COR-L47 (cell line): ENCODE results near the gene SDK2.
A peak's percentile ranks its signal among the peaks of the same experiment; 100 is the strongest.
"Not testable (repeated sequence)": the region's sequence is repeated elsewhere in the genome, so short reads cannot be mapped to it uniquely, and the experiment has no call there.

Experiments used
- DNase-seq: peaks from one replicate; lab custom pipeline; 2025; lab: John Stamatoyannopoulos, UW

Gene SDK2

GRCh38 chr17:73480740-73481139, 163.5 kb downstream of the SDK2 start:
- no peak for DNase-seq

DNA sequence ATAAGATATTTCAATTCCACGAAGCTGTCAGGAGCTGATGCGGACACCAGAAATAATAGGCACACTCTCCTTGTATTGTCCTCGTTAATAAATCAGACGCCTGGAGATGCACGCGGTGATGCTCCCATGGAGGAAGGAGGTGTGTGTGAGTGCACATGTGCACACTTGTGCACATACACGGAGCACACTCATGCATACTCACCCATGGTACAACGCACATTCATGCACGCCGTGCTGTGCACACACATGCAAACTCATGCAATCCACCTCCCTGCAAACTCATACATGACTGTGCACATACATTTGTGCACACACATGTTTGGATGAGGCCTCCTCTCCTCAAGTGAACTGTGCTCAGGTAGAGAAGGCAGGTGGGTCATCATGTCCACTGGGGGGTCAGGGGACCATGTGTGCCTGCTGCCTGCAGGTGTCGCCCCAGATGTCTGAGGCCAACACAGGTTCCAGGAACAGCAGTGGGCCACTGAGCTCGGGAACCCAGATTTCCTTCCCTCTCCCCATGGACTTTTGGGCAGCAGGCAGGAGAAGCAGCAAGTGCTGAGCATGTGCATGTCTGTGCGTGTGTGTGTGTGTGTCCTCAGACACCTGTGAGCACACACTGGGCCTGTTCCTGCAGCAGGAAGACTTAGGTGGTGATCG, 165.3 kb downstream of the SDK2 start:
- no peak for DNase-seq

DNA sequence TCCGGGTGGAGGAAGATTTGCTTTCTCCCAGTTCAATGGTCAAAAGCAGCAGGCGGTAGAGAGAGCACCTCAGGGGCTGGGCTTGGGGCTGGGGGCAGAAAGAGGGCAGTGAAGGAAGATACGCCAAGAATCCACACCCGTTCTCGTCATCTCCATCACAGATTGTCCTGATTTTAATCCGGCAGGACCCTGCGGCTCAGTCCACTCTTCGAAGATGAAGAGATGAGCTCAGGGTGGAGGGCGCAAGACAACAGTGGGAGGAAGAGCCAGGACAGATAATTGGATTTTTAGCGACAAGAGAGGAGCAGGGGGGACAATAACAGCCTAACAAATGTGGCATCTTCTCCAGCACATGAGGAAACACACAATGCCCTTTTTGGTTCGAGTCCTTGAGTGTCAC, 165.9 kb downstream of the SDK2 start:
- no peak for DNase-seq

DNA sequence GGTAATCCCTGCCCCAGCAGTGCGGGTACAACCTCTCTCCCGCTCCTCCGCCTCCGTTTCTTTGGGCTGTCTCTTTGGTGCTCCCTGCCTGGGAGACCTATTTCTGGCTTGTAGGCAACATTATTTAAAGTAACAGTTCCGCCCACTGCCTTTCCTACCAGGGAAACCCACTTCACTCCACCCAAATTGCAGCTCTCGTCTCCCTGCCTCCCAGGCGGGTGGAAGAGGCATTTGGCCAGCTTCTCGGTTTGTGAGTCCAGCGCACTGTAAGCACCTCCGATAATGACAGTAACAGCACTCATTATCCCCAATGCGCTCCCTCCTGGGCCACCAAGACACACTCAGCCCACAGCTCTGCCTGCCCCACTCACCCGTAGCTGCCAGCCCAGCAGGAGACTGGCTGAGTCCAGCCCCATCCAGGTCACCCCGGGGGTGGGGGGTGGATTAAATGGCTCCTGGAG, 167.3 kb downstream of the SDK2 start:
- peak; percentile 68 for DNase-seq

GRCh38 chr17:73474370-73474988, 169.8 kb downstream of the SDK2 start:
- peak; percentile 80 for DNase-seq

GRCh38 chr17:73472715-73473114, 171.5 kb downstream of the SDK2 start:
- DNase-seq = not testable (repeated sequence)

DNA sequence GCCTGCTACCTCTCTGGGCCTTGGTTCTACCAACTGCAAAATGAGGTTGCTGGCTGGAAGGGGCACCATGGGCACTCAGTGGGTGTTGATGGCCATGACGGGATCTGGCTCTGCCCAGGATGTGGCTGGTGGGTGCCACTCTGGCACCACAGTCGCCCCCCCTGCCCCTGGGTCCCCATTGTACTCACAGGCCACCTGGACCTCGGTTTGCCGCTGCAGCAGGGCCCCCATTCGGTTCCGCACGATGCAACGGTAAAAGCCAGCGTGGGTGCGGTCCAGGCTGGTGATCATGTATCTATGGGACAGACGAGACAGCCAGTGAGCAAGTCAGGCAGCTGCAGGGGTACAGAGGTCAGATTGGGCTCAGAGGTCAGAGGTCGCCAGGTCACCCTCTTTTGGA, 172.3 kb downstream of the SDK2 start:
- no peak for DNase-seq

DNA sequence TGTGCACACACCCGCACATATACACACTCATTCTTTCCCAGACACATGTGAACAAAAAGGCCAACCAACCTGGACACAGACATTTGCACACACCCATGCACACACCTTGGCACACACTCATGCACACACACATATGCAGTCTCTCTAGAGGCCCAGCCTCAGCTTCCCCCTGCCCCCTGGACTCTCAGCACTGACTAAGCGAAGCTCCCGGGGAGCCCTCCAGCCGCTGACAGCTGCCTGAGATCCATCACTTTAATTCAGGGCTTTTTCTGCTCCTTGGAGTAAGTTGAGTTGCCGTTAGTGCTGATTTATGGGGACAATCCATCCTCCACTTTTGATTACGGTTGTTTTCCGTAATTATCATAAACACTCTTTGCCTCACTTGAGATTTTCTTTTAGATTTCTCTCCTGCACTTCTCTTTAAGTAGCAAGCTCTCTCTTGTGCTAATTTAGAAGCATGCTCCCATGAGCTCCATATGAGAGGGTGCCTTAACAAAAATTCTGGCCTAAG, 173.9 kb downstream of the SDK2 start:
- DNase-seq = no peak

- no peak for DNase-seq
Measured at GRCh38 chr17:73469311-73469710, 174.9 kb downstream of the SDK2 start.

GRCh38 chr17:73468221-73468620, 176.0 kb downstream of the SDK2 start:
- no peak for DNase-seq

- DNase-seq = no peak
Measured at GRCh38 chr17:73467651-73468050, 176.6 kb downstream of the SDK2 start.

DNA sequence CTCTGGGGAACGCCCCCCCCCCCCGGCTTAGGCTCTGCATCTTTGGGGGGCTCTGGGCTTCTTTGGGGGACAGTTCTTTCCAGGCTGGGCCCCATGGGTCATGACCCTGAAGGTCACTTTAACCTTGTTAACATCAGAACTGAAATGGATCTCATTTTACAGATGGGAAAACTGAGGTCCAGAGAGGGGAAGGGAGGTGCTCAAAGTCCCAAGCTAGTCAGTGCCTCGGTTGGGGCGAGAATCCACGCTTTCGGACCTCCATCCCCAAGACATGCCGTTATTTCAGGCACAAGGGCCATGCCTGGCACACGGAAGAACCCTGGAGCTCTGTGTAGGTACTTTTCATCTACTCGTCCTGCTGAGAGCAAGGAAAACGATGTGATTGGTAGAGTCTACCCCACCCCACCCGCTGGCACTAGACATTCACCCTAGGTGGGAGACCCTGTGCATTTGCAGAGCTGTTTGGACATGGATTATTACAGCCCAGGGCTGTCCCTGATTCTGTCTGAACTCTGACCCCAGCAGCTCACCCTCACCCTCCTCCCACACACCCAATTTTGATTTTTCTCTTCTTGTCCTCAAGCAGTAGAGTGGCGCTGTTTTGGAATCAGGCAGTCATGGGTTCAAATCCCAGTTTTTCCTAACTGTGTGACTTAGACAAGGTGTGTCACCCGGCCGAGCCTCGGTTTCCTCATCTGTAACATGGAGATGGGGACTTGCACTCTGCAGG, 177.4 kb downstream of the SDK2 start:
- DNase-seq = no peak

DNA sequence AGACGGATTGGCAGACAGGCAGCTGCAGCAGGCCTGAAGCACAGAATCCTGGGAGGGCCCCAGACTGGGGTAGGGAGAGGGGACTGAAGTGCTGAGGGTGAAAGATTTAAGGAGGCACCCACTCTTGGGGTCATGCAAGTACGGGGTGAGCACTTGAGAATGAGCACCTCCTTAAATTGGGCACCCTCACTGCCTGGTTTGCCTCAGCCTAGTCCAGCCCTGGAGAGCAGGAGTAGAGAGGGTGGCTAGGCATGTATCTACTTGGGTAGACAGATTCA, 178.4 kb downstream of the SDK2 start:
- no peak for DNase-seq

DNA sequence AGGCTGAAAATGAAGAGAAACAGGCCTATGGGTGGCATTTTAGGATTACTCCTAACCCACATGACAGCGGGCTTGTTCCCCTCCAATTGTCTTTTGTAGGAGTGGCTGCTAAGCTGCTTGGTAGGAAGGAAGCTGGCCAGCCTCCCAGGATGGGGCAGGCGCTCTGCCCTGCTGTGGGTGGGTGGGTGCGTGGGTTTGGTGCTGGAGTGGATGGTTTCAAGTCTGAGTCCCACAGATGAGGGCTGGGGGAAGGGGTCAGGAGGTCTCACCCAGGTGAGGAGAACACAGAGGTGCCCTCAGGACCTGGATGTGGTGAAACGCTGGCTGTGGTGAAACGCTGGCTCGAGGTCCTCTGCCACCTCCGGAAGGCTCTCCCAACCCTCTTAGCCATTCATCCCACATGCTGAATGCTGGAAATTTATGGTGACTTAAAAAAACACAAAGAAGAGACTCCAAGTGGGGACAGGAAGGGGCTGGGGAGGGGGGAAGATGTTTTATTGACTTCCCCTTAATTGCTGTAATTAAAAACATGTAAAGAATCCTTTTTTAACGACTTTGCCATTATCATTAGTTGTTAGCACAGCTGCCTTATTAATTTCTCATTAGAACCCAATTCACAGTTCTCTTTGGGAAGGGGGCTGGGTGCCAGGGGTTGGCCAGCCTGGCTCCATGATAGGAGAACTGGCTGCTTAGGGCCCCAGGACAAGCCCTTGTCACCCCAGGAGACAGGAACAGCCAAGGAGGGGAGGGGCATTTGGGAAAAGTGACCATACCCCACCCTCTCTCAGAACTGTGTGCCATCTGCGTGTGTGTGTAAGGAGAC, 178.9 kb downstream of the SDK2 start:
- peak; percentile 96 for DNase-seq

GRCh38 chr17:73464447-73464846, 179.8 kb downstream of the SDK2 start:
- DNase-seq = no peak

GRCh38 chr17:73463821-73464220, 180.4 kb downstream of the SDK2 start:
- DNase-seq = no peak

DNA sequence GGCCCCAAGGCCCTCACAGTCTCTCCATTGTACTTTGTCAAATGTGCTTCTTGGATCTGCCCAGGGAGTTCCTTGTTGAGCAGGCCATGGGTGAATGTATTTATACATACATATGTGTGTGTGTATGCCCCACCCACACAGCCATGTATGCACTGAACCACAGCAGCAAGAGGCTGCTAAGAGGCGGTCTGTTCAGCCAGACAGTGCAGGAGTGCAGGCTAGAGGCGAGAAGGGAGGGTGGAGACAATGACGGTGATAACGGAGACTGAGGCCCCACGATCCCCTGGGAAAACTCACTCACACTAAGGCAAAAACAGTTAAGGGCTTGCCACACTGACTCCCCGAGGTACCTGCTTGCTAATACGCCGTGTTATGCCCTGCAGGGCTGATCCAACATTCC, 181.4 kb downstream of the SDK2 start:
- peak; percentile 37 for DNase-seq

- DNase-seq = no peak
Measured at GRCh38 chr17:73459980-73460379, 184.3 kb downstream of the SDK2 start.

DNA sequence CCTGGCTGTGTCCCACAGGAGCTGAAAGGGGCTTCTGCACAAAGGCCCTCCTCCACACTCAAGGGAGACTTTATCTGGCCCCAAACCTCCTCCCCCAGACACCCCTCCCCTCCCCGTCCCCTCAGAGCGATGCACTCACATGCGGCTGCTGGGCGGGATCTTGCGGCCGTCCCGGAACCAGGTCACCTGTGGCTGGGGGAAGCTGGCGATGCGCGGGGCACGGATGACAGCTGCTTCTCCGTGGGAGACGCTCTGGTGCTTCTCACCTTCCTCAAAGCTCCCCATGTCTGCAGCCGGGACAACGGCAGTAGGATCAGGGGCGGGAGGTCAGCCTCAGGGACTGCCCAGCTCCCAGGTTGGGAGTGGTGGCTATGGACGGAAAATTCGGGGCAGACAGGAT, 188.5 kb downstream of the SDK2 start:
- no peak for DNase-seq

DNA sequence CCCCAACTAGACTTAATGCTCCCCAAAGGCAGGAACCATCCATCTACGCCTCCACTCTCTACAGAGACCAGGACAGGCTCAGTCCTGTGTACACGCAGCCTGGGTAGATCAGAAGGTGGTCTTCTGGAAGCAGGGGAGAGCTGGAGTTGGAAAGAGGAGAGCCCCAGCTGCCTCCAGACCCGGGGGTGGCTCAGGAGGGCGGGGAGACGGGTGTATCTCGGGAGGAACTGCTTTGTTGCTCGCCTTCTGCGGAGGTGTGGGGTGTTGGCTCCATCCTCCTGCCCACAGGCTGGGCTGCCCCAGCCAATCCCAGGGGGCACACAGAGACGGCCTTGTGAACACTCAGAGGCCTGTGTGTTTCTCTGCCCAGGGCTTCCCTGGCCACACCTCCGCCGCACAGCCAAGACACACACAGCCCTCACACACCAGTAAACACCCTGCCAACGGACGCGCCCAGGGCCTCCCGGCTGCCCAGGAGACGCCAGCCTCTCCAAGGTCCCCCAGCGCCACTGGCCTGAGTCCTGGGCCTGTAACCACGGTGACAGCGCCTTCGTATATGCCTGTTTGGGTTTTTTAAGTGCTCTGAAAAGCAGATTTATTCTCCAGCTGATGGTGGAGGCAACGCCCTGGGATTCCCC, 189.1 kb downstream of the SDK2 start:
- peak; percentile 74 for DNase-seq

DNA sequence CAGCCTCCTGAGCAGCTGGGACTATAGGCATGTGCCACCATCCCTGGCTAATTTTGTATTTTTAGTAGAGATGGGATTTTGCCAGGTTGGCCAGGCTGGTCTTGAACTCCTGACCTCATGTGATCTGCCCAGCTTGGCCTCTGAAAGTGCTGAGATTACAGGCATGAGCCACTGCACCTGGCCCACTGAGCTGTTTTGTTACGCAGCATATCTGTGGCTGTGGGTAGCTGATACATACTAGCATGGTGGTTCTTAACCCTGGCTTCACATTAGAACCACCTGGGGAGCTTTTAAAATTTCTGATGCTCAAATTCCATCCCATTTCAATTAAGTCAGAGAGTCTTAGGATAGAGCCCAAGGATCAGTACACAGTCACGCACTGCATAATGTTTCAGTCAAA, 190.8 kb downstream of the SDK2 start:
- DNase-seq = not testable (repeated sequence)

GRCh38 chr17:73453090-73453489, 191.2 kb downstream of the SDK2 start:
- DNase-seq = no peak
